Panc1 (cell line): Measurements from ENCODE around the gene TMEM203. TPM values are rescaled to one million over a fixed set of nuclear protein-coding genes. Genes with fewer than 3 reads are reported as not detected.

Experiments used
- ATAC-seq: fragments of 200-7000 bp; cut with Tn5 transposase; 2 replicates; pipeline ENCODE4 v1.9.1; 2020; ENCODE audit warnings: mild to moderate bottlenecking, moderate library complexity
- BruUV-seq: library from RNA; stranded (reverse); fragments of 400-500 nt; replicated peaks from 2 replicates; lab custom pipeline; 2021; lab: Mats Ljungman, UMichigan
- CTCF ChIA-PET: fragments of 300-600 bp; sonication (Branson Sonifier 250); formaldehyde crosslinking; loops from one replicate; lab custom pipeline; 2022; ENCODE audit warnings: antibody characterized with exemption; lab: Charles Lee
- POLR2A ChIA-PET: fragments of 300-600 bp; sonication (Branson Sonifier 250); formaldehyde crosslinking; loops from one replicate; lab custom pipeline; 2022; ENCODE audit warnings: antibody characterized with exemption; lab: Charles Lee
- DNase-seq: peaks from one replicate; pipeline ENCODE4 v3.0.0-alpha.2; 2010; ENCODE audit warnings: low read depth, low spot score
- H3K27ac ChIP-seq: 2 replicates; pipeline ENCODE4 v1.5.1; 2011; ENCODE audit warnings: mild to moderate bottlenecking, low read length, inconsistent platforms
- H3K27me3 ChIP-seq: fragments of 200-500 bp; sonication (Bioruptor generic); 2 replicates; pipeline ENCODE4 v1.6.0; 2014; ENCODE audit warnings: low read length, inconsistent platforms; ENCODE audit not compliant: control insufficient read depth, insufficient read depth
- H3K36me3 ChIP-seq: fragments of 200-500 bp; sonication (Bioruptor generic); 2 replicates; pipeline ENCODE4 v1.5.1; 2014; ENCODE audit warnings: inconsistent platforms, mild to moderate bottlenecking, low read length, moderate library complexity; ENCODE audit not compliant: control insufficient read depth, insufficient read depth
- H3K4me1 ChIP-seq: 2 replicates; pipeline ENCODE4 v1.5.1; 2011; ENCODE audit warnings: inconsistent platforms, mild to moderate bottlenecking, low read length, moderate library complexity; ENCODE audit not compliant: control insufficient read depth, insufficient read depth
- H3K4me3 ChIP-seq, 2 experiments: 2 replicates each; pipeline ENCODE4 v1.5.1; 2011 to 2012; ENCODE audit warnings: low read depth in 2 of 2, low read length in 2 of 2, mild to moderate bottlenecking in 2 of 2, inconsistent platforms in 1 of 2, moderate library complexity in 1 of 2
- H3K9me3 ChIP-seq: fragments of 200-500 bp; sonication (Bioruptor generic); 2 replicates; pipeline ENCODE4 v1.5.1; 2014; ENCODE audit warnings: low read depth, mild to moderate bottlenecking, inconsistent platforms, low read length, moderate library complexity; ENCODE audit not compliant: control insufficient read depth, insufficient read depth
- CTCF ChIP-seq: fragments of 450-650 bp; IDR thresholded peaks from 2 replicates; pipeline ENCODE4 v1.5.1; 2017; ENCODE audit warnings: mild to moderate bottlenecking
- POLR2AphosphoS5 ChIP-seq: IDR thresholded peaks from 2 replicates; pipeline ENCODE4 v1.6.1; 2012; ENCODE audit warnings: mild to moderate bottlenecking, low read depth, low read length, moderate library complexity
- REST ChIP-seq, 2 experiments: IDR thresholded peaks; 2 replicates each; pipeline ENCODE4 v1.6.1; 2011 to 2012; ENCODE audit warnings: low read depth in 2 of 2, control low read depth in 1 of 2, low read length in 1 of 2, mild to moderate bottlenecking in 1 of 2, moderate library complexity in 1 of 2; ENCODE audit not compliant: insufficient read depth in 1 of 2
- SIN3A ChIP-seq: IDR thresholded peaks from 2 replicates; pipeline ENCODE4 v1.6.1; 2012; ENCODE audit warnings: low read depth, mild to moderate bottlenecking, low read length, moderate library complexity, borderline replicate concordance; ENCODE audit not compliant: insufficient read depth
- TCF7L2 ChIP-seq: IDR thresholded peaks from 2 replicates; pipeline ENCODE4 v1.6.1; 2011; ENCODE audit warnings: mild to moderate bottlenecking, low read depth, low read length, inconsistent platforms
- in situ Hi-C: cut with HindIII; loops from 2 replicates; pipeline ENCODE4 v1.10.0; 2016; ENCODE audit warnings: low sequenced_read_pairs, low pct_unique_long_range_greater_than_20kb
- intact Hi-C: fragments of 100-400 bp; cut with micrococcal nuclease; formaldehyde crosslinking; loops from one replicate; pipeline ENCODE4 v1.10.0; 2022; ENCODE audit not compliant: unreplicated experiment
- total RNA-seq: library from RNA; stranded (reverse); gene quantifications from one replicate; pipeline ENCODE4 v1.2.1, GENCODE V29; 2021; ENCODE audit not compliant: unreplicated experiment

The TMEM203 gene
- total RNA-seq, 1 experiment from 2014 or later = 25.4 TPM

DNA sequence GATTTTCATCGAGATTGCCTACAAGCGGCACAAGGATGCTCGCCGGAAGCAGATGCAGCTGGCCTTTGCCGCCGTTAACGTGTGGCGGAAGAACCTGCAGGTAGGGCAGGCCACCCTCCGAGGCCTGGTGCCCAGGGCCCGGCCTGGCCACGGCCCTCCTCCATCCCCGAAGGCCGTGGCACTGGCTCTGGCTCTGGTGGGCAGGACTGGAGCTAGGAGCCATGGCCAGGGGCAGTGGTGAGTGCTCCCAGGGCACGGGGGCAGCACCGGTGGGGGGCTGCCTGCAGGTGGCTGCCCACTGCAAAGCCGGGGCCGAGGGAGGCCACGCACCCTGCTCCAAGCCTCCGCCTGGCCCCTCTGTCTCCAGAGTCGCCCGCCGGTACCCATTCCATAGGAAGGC is 41.6 kb downstream of the TMEM203 start:
- intact Hi-C loops (no loop called here), in situ Hi-C loops (no loop called here)
- BruUV-seq = no TSS peak
- no peaks in the 10 kb centered on the region for H3K36me3 ChIP-seq
- H3K9me3 ChIP-seq = no peaks in the 10 kb centered on the region
- 0 out of 2 replicates have a peak, but pooled peaks cover 4% of the 10 kb centered on the region for H3K4me1 ChIP-seq
- ATAC-seq (no peak), DNase-seq (no peak)
- H3K27ac ChIP-seq = no peak overlapping the region
- no peak overlapping the region for H3K4me3 ChIP-seq
- no peaks in the 10 kb centered on the region for H3K27me3 ChIP-seq
- ChIA-PET POLR2A (no interaction called here), CTCF (no interaction called here)
- TF ChIP-seq SIN3A (no peak), CTCF (no peak), REST (IDR thresholded peaks at IDR 0.05; ENCODE audit: insufficient read depth in 1 of 2, low read depth in 2 of 2, low read length in 1 of 2) (no peak), POLR2AphosphoS5 (no peak), TCF7L2 (no peak)

GRCh38 chr9:137163365-137163715 is 42.1 kb downstream of the TMEM203 start:
- H3K36me3 ChIP-seq = no peaks in the 10 kb centered on the region
- DNase-seq (no peak), ATAC-seq (peak; percentile 63)
- ChIA-PET POLR2A (no interaction called here), CTCF (interaction anchor here (0.6 to 1.1 kb wide), 3 partner anchors 12 to 39 kb away, joined by 5 to 8 read pairs (median 6); no protein-coding TSS in a partner anchor)
- no TSS peak for BruUV-seq
- no peaks in the 10 kb centered on the region for H3K27me3 ChIP-seq
- H3K9me3 ChIP-seq = no peaks in the 10 kb centered on the region
- in situ Hi-C loops = no loop called here
- H3K4me3 ChIP-seq = peak overlapping the region; percentile 32 to 52
- TF ChIP-seq REST (IDR thresholded peaks at IDR 0.05; ENCODE audit: insufficient read depth in 1 of 2, low read depth in 2 of 2, low read length in 1 of 2) = no peak
- H3K27ac ChIP-seq = no peak overlapping the region
- H3K4me1 ChIP-seq = 0 out of 2 replicates have a peak, but pooled peaks cover 4% of the 10 kb centered on the region
- intact Hi-C loops = no loop called here
